Suppressor macrophage treated with lipopolysaccharide for 4 hours (primary cell): ENCODE results near the gene MGRN1.
A peak's percentile ranks its signal among the peaks of the same experiment; 100 is the strongest.

ENCODE experiments used
- DNase-seq: peaks from one replicate; pipeline ENCODE4 v3.0.0-alpha.2; 2020

MGRN1 gene

GRCh38 chr16:4654964-4655590 lies 30.5 kb downstream of the MGRN1 start:
- DNase-seq = no peak

- no peak for DNase-seq
Observed at GRCh38 chr16:4655801-4656200, 31.2 kb downstream of the MGRN1 start.

GRCh38 chr16:4656221-4656620 lies 31.6 kb downstream of the MGRN1 start:
- no peak for DNase-seq

GRCh38 chr16:4656695-4657686 lies 32.4 kb downstream of the MGRN1 start:
- DNase-seq = no peak

GRCh38 chr16:4659363-4660353 lies 35.0 kb downstream of the MGRN1 start:
- no peak for DNase-seq

GRCh38 chr16:4660454-4661007 lies 35.9 kb downstream of the MGRN1 start:
- peak; percentile 61 for DNase-seq

- DNase-seq = no peak
Observed at GRCh38 chr16:4661661-4662060, 37.0 kb downstream of the MGRN1 start.

- DNase-seq = no peak
Observed at GRCh38 chr16:4663465-4663776, 38.8 kb downstream of the MGRN1 start.

- peak; percentile 94 for DNase-seq
Observed at GRCh38 chr16:4663777-4664465, 39.3 kb downstream of the MGRN1 start.

GRCh38 chr16:4664538-4665418 lies 40.2 kb downstream of the MGRN1 start:
- DNase-seq = peak; percentile 69

- DNase-seq = no peak
Observed at GRCh38 chr16:4666537-4667202, 42.0 kb downstream of the MGRN1 start.

GRCh38 chr16:4667203-4667963 lies 42.8 kb downstream of the MGRN1 start:
- DNase-seq = no peak

- DNase-seq = no peak
Observed at GRCh38 chr16:4668313-4668960, 43.8 kb downstream of the MGRN1 start.

GRCh38 chr16:4673387-4674046 lies 48.9 kb downstream of the MGRN1 start:
- DNase-seq = no peak

- DNase-seq = no peak
Observed at GRCh38 chr16:4674926-4675530, 50.4 kb downstream of the MGRN1 start.

GRCh38 chr16:4675864-4676786 lies 51.5 kb downstream of the MGRN1 start:
- DNase-seq = no peak

- DNase-seq = no peak
Observed at GRCh38 chr16:4676831-4677230, 52.2 kb downstream of the MGRN1 start.
